ENCODE data around the gene LAMA2.

DNA sequence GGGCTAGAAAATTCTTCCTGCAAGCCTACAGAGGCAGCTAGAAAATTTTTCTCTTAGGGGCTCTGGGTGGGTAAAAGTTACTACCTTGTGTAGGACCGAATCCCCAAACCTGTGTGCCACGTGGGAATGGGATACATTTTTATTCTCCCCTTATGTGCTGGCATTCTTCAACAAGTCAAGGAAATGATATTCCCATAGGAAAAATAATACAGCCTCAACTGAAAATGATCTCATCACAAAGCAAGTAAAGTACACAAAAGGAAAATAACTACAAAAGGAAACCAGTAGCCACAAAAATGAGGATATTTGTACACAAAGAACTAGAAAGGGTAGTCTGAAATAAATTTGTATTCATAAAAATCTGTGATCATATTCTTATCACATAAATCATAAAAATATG, 298.1 kb downstream of the LAMA2 start:
- TF ChIP-seq, protein P1, sequence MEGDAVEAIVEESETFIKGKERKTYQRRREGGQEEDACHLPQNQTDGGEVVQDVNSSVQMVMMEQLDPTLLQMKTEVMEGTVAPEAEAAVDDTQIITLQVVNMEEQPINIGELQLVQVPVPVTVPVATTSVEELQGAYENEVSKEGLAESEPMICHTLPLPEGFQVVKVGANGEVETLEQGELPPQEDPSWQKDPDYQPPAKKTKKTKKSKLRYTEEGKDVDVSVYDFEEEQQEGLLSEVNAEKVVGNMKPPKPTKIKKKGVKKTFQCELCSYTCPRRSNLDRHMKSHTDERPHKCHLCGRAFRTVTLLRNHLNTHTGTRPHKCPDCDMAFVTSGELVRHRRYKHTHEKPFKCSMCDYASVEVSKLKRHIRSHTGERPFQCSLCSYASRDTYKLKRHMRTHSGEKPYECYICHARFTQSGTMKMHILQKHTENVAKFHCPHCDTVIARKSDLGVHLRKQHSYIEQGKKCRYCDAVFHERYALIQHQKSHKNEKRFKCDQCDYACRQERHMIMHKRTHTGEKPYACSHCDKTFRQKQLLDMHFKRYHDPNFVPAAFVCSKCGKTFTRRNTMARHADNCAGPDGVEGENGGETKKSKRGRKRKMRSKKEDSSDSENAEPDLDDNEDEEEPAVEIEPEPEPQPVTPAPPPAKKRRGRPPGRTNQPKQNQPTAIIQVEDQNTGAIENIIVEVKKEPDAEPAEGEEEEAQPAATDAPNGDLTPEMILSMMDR (conservative IDR thresholded peaks at IDR 0.05; ENCODE audit: low read length) = no peak
- no peak for TF ChIP-seq EZH2phosphoT487 (IDR thresholded peaks at IDR 0.05; ENCODE audit: borderline replicate concordance)
